Suprapubic skin (tissue), 4 donors: ENCODE data around the gene ARHGAP42.

Experiments
- EP300 ChIP-seq: sonication (generic); formaldehyde crosslinking; IDR thresholded peaks from one replicate; pipeline ENCODE4 v1.6.1; 2017; ENCODE audit warnings: antibody characterized with exemption
- POLR2A ChIP-seq, 2 donors: fragments of 450-650 bp; IDR thresholded peaks; one replicate each; pipeline ENCODE4 v1.6.1; 2017; ENCODE audit warnings: antibody characterized with exemption in 2 of 2, mild to moderate bottlenecking in 2 of 2, moderate library complexity in 2 of 2
- POLR2AphosphoS5 ChIP-seq, 3 donors: sonication (generic); formaldehyde crosslinking; IDR thresholded peaks; one replicate each; pipeline ENCODE4 v1.6.1; 2017; ENCODE audit warnings: antibody characterized with exemption in 3 of 3
- TF ChIP-seq, protein P1 (sequence below), 2 donors: fragments of 200-600 bp in 1 of 2; fragments of 450-650 bp in 1 of 2; sonication (generic) in 1 of 2; IDR thresholded peaks; one replicate each; pipeline ENCODE4 v1.5.1; 2016 to 2019; ENCODE audit warnings: antibody characterized with exemption in 2 of 2, mild to moderate bottlenecking in 1 of 2, moderate library complexity in 1 of 2

GRCh38 chr11:100857236-100858005, 170.3 kb downstream of the ARHGAP42 start:
- TF ChIP-seq, protein P1, sequence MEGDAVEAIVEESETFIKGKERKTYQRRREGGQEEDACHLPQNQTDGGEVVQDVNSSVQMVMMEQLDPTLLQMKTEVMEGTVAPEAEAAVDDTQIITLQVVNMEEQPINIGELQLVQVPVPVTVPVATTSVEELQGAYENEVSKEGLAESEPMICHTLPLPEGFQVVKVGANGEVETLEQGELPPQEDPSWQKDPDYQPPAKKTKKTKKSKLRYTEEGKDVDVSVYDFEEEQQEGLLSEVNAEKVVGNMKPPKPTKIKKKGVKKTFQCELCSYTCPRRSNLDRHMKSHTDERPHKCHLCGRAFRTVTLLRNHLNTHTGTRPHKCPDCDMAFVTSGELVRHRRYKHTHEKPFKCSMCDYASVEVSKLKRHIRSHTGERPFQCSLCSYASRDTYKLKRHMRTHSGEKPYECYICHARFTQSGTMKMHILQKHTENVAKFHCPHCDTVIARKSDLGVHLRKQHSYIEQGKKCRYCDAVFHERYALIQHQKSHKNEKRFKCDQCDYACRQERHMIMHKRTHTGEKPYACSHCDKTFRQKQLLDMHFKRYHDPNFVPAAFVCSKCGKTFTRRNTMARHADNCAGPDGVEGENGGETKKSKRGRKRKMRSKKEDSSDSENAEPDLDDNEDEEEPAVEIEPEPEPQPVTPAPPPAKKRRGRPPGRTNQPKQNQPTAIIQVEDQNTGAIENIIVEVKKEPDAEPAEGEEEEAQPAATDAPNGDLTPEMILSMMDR (IDR thresholded peaks at IDR 0.05): no peak
- TF ChIP-seq POLR2AphosphoS5 (IDR thresholded peaks at IDR 0.05) (no peak), POLR2A (IDR thresholded peaks at IDR 0.05) (no peak), EP300 (no peak)
